HG02588 (cell line): Measurements from ENCODE around the gene SMARCA1.
"Not testable (repeated sequence)": the region's sequence is repeated elsewhere in the genome, so short reads cannot be mapped to it uniquely, and the experiment has no call there.

Experiments
- ATAC-seq: cut with Tn5 transposase; IDR thresholded peaks from one replicate; pipeline ENCODE4 v1.9.1; 2021; ENCODE audit warnings: mild to moderate bottlenecking, moderate library complexity; ENCODE audit not compliant: unreplicated experiment

The SMARCA1 gene, protein sequence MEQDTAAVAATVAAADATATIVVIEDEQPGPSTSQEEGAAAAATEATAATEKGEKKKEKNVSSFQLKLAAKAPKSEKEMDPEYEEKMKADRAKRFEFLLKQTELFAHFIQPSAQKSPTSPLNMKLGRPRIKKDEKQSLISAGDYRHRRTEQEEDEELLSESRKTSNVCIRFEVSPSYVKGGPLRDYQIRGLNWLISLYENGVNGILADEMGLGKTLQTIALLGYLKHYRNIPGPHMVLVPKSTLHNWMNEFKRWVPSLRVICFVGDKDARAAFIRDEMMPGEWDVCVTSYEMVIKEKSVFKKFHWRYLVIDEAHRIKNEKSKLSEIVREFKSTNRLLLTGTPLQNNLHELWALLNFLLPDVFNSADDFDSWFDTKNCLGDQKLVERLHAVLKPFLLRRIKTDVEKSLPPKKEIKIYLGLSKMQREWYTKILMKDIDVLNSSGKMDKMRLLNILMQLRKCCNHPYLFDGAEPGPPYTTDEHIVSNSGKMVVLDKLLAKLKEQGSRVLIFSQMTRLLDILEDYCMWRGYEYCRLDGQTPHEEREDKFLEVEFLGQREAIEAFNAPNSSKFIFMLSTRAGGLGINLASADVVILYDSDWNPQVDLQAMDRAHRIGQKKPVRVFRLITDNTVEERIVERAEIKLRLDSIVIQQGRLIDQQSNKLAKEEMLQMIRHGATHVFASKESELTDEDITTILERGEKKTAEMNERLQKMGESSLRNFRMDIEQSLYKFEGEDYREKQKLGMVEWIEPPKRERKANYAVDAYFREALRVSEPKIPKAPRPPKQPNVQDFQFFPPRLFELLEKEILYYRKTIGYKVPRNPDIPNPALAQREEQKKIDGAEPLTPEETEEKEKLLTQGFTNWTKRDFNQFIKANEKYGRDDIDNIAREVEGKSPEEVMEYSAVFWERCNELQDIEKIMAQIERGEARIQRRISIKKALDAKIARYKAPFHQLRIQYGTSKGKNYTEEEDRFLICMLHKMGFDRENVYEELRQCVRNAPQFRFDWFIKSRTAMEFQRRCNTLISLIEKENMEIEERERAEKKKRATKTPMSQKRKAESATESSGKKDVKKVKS

GRCh38 chrX:129523079-129523911 is at the start of gene SMARCA1:
SMARCA1 (minus strand) TSS chrX:129523490; CDS start chrX:129523370, 120 bp downstream.
- no peak for ATAC-seq

DNA sequence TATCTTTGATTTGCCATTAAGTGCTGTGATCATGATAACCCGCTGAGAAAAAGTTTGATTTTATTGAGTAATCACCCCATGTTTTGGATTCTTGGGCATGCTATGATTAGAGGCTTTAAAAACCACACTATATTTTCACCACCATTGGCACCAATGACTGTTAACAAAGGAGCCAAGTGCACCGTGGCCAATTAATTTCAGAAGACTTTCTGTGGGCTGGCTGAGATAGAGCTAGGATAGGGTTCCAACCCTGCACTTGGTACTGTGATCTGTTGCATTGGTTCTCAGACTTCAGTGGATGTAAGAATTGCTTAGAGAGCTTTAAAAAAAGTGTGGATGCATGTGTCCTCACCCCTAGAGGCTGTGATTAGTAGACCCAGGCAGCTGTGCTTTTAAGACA is 49.1 kb upstream of the SMARCA1 start:
- ATAC-seq = no peak

DNA sequence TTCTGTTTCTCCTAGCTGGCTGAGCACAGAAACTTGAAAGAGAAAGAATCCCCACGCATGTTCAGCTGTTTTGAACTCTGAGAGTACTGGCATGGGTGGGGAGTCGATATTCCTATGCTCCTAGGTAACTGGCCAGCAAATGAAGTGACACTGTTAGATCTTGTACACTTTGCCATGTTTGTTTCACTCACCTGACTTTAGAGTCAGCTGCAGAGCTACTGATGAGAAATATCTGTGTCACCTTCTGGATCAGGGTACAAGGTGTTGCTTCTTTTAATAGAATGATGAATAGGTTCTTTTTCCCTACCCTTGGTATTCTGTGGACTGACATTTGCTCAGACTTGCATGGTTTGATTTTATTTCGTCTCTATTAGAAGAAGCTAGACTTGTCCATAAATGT is 45.1 kb upstream of the SMARCA1 start:
- ATAC-seq = no peak

DNA sequence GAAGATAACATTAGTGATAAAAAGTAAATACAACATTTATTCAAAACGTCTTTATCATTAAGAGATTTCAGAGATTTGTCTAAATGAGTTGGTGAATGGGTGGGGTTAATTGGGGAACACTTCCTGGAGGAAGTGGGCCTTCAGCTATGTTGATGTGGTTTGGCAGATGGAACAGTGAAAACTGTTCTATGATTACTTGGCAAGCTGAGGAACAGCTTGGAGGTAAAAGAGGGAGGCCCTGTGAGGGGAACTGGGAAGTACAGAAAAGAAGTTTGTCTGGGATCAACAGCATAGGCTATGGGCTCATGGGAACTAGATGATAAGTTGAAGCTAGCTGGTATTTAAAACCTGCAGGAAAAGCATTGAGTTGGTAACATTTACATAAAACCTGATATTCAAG is 42.8 kb upstream of the SMARCA1 start:
- no peak for ATAC-seq

- no peak for ATAC-seq
Observed at GRCh38 chrX:129565046-129565650, 41.9 kb upstream of the SMARCA1 start.

GRCh38 chrX:129564345-129564744 is 41.1 kb upstream of the SMARCA1 start:
- not testable (repeated sequence) for ATAC-seq

DNA sequence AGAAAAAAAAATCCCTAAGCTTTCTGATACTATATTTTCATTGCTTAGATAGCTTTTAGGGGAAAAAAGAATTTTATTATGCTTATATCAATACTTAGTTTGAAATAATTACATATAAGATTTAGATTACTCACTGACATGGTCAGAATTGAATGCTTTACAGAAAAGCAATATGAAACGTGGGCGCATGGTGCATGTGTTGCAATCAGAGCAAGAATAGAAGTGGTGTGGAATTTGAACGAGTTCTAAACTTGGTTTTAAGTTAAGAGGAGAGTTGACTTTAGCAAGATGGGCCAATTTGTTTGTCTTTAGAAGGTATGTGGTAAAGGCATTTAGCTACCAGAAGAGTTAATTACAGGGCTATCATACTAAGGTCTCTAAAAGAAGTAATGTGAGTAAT is 38.2 kb upstream of the SMARCA1 start:
- no peak for ATAC-seq

- ATAC-seq = no peak
Observed at GRCh38 chrX:129559783-129560182, 36.5 kb upstream of the SMARCA1 start.

DNA sequence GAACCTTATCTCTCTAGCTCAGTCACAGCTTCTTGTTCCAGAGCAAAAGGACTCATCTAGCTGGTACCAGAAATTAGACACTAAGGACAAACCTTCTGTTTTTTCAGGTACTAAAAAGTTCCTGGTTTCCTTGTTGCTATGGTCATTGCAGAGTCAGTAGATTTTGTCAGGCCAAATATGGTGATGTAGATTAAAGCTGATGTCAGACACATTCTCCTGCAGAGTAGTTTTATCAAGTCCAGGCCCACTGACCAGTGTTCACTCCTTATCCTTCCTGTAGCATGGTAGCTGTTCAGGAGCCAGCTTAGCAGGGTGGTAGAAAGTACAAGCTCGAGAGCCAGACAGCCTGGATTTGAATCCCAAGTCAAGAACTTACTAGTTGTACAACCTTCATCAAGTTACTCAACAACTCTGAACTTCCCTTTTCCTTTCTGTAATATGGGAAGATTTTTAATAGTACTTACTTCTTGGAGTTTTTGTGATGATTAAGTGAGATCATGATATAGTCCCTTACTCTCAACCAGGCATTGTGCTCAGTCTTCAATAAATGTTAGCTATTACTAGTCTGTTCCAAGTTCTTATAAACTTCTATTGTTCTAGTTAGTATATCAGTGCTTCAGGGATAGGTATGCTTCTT is 34.7 kb upstream of the SMARCA1 start:
- no peak for ATAC-seq

DNA sequence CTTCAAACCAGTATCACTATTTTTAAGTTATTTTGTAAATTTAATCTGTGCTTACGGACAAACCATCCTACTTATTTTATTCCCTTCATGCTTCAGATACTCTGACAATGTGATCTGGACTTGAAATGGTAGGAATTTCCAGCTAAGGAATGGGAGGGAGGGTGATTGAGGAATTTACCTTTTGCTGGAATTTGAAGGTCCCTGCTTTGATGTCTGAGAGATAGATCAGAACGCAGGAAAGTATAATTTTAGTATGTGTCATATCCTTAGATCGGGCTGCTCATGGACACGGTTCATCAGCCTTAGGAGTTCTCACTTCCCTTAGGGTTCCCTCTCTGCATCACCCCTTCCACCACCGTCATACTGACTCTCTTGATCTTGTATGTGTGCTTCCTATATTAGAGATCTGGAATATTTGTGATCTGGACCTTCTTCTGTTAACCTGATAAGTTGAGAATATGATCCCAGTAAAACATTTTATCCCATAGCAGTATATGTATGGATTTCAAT is 33.6 kb upstream of the SMARCA1 start:
- ATAC-seq = no peak

DNA sequence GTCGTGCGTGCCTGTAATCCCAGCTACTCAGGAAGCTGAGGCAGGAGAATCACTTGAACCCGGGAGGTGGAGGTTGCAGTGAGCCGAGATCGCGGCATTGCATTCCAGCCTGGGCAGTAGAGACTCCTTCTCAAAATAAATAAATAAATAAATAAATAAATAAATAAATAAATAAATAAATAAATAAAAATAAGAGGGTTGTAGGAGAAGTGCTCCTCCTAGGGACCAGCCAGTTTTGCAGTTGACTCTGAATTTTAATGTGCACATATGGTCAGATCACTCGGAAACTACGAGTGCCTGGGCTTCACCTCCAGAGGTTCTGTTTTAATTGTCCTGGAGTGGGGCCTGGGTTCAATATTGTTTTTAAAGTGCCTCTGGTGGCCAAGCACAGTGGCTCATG is 31.5 kb upstream of the SMARCA1 start:
- not testable (repeated sequence) for ATAC-seq

DNA sequence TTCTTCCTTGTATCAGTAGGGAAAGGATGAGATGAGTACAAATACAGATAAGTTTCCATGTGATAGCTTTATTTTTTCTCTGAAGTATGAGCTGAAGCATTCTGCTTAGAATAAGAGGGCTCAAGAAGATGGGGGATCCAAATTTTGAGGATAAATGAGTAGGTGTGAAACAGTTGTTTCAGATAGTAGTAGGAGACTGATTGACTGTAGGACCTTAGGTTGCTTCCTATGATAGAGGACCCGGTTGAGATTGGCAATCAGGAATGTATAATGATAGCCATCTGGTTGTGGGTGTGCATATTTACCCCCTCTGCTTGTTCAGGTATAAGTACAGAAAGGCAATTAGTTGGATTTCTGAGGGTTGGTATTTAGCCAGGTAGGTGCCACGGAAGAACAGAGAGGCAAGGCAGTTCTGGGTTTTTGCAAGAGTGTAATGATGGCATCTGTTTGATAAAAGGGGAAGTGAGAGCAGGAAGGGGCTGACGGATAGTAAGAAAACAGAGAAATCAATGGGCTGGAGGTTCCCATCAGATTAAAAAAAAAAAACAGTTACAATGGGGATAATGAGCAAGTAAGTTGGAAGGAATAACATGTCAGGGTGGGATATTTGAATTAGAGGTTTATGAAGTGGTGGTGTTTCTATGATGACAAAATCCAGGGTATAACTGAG is 30.5 kb upstream of the SMARCA1 start:
- ATAC-seq = peak; percentile 98

DNA sequence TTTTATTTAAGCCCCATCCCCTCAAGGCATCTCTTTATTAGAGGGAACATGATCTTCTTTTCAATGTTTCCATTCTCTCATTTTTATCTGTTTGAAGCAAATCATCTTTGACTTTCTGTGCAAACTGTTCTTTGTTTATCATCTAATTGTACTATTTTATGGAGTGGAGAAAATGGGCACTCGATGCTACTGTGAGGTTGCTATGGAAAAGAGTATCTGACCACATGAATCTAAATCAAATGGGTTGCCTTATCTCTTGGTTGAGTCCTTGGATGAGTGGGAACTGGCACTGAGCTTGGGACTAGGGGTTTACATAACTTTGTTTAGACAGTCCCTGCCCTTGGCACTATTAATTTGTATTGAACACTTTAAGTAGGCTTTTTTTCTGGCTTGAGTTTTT is 25.8 kb upstream of the SMARCA1 start:
- ATAC-seq = no peak

DNA sequence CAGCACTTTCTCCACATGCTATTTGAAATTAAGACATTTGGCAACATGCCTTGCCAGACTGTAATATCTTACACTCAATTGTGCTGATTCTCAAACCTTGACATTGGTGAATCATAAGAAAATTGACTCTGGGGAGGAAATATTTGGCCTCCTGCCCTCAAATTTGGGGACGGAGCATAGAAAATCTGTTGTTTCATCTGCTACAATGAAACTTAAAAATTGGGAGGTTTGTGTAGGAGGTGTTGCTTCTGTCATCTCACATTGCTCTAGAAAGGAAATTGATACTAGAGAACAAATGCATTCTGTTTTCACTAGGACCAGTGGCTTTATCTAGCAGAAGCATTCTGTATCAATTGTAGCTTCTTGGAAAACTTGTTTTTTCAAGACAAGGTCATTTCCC is 22.1 kb upstream of the SMARCA1 start:
- ATAC-seq = no peak

DNA sequence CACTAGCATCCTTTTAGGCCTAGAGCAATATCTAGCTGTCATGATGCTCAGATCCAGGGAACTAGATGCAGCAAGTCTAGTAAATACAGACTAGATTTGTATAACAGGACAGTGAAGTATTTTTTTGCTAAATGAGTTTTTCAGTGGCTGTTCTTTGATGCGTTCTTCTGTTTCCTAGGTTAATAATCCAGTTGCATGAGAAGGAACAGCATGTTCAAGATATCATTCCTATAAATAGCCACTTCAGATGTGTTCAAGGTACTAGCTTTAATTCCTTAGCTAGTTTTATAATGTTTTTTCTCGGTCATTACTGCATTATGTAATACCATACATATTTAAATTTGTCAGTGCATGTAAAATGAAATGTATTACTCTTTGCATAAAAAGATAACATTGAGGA is 21.5 kb upstream of the SMARCA1 start:
- no peak for ATAC-seq

- ATAC-seq = peak; percentile 35
Observed at GRCh38 chrX:129540722-129541184, 17.5 kb upstream of the SMARCA1 start.

- peak; percentile 96 for ATAC-seq
Observed at GRCh38 chrX:129540068-129540653, 16.9 kb upstream of the SMARCA1 start, which contains the start of gene OCRL. OCRL (plus strand) TSS chrX:129540259; CDS start chrX:129540440, 181 bp downstream.

GRCh38 chrX:129534816-129535578 is 11.7 kb upstream of the SMARCA1 start:
- ATAC-seq = no peak
